Endothelial cell of umbilical vein (primary cell): ENCODE measurements around the gene ATP5ME. TPM values are rescaled to one million over a fixed set of nuclear protein-coding genes. Genes with fewer than 3 reads are reported as not detected.
"Not testable (repeated sequence)": the region's sequence is repeated elsewhere in the genome, so short reads cannot be mapped to it uniquely, and the experiment has no call there.

Source experiments
- BruUV-seq: library from RNA; stranded (reverse); fragments of 400-500 nt; replicated peaks from 2 replicates; lab custom pipeline; 2021; lab: Mats Ljungman, UMichigan
- CTCF ChIA-PET: fragments of 300-600, 350-600 bp; sonication (Branson Sonifier 250); formaldehyde crosslinking; loops from one replicate; lab custom pipeline; 2021; ENCODE audit warnings: antibody characterized with exemption, inconsistent platforms; lab: Charles Lee
- POLR2A ChIA-PET: fragments of 300-600, 350-600 bp; sonication (Branson Sonifier 250); formaldehyde crosslinking; loops from one replicate; lab custom pipeline; 2021; ENCODE audit warnings: antibody characterized with exemption, inconsistent platforms; lab: Charles Lee
- DNase-seq: peaks from one replicate; pipeline ENCODE4 v3.0.0-alpha.2; 2011; ENCODE audit warnings: low read depth, low spot score
- FAIRE-seq: peaks from 2 replicates; lab custom pipeline; 2011; peaks lifted over from hg19 to GRCh38; lab: Jason Lieb, UNC
- H2AFZ ChIP-seq: 2 replicates; pipeline ENCODE4 v1.6.0; 2012; ENCODE audit warnings: low read depth, low read length, control low read depth, inconsistent platforms
- H3K27ac ChIP-seq: 2 replicates; pipeline ENCODE4 v1.5.1; 2011; ENCODE audit warnings: low read depth, mild to moderate bottlenecking, control low read depth, low read length, moderate library complexity; ENCODE audit not compliant: insufficient read depth
- H3K27me3 ChIP-seq, 2 experiments: 2 replicates each; pipeline versions ENCODE4 v1.6.0 to v1.6.1; 2011; ENCODE audit warnings: low read length in 2 of 2, mixed read lengths in 1 of 2; ENCODE audit not compliant: control insufficient read depth in 2 of 2, insufficient read depth in 2 of 2
- H3K36me3 ChIP-seq, 2 experiments: 2 replicates in 1 of 2; 3 replicates in 1 of 2; pipeline ENCODE4 v1.5.1; 2011; ENCODE audit warnings: low read length in 2 of 2, mild to moderate bottlenecking in 1 of 2, moderate library complexity in 1 of 2; ENCODE audit not compliant: control insufficient read depth in 2 of 2, insufficient read depth in 2 of 2; ENCODE audit errors: extremely low read depth in 1 of 2
- H3K4me1 ChIP-seq: 3 replicates; pipeline ENCODE4 v1.5.1; 2011; ENCODE audit warnings: mild to moderate bottlenecking, low read length; ENCODE audit not compliant: control insufficient read depth, insufficient read depth; ENCODE audit errors: extremely low read depth
- H3K4me2 ChIP-seq: 2 replicates; pipeline ENCODE4 v1.6.1; 2011; ENCODE audit warnings: low read length, control low read depth, mixed read lengths; ENCODE audit not compliant: insufficient read depth
- H3K4me3 ChIP-seq, 3 experiments: fragments of 200-600 bp in 1 of 3; sonication (generic), shearing (Covaris generic) in 1 of 3; replicated peaks in 1 of 3; 2 replicates each; pipeline ENCODE4 v1.5.1; 2011 to 2016; ENCODE audit warnings: control low read depth in 3 of 3, low read length in 3 of 3, mild to moderate bottlenecking in 2 of 3, inconsistent platforms in 1 of 3, low read depth in 1 of 3, moderate library complexity in 1 of 3; ENCODE audit not compliant: insufficient read depth in 1 of 3
- H3K79me2 ChIP-seq: 2 replicates; pipeline ENCODE4 v1.6.0; 2012; ENCODE audit warnings: low read length, inconsistent platforms; ENCODE audit not compliant: control insufficient read depth, insufficient read depth
- H3K9ac ChIP-seq: replicated peaks from 2 replicates; pipeline ENCODE3; 2011; ENCODE audit warnings: low read length, control low read depth; ENCODE audit not compliant: insufficient read depth; ENCODE audit errors: extremely low read depth
- H3K9me1 ChIP-seq: replicated peaks from 3 replicates; pipeline ENCODE4 v1.6.0; 2011; ENCODE audit warnings: mild to moderate bottlenecking, low read length; ENCODE audit not compliant: control insufficient read depth, insufficient read depth; ENCODE audit errors: extremely low read depth
- H3K9me3 ChIP-seq: replicated peaks from 2 replicates; pipeline ENCODE4 v1.5.1; 2012; ENCODE audit warnings: low read length, inconsistent platforms; ENCODE audit not compliant: control insufficient read depth, insufficient read depth
- H4K20me1 ChIP-seq: replicated peaks from 2 replicates; pipeline ENCODE3; 2011; ENCODE audit warnings: mild to moderate bottlenecking, low read length; ENCODE audit not compliant: control insufficient read depth, insufficient read depth; ENCODE audit errors: extremely low read depth
- EZH2 ChIP-seq: IDR thresholded peaks from 2 replicates; pipeline ENCODE4 v1.6.1; 2012; ENCODE audit warnings: borderline replicate concordance, low read depth, mild to moderate bottlenecking, moderate library complexity, low read length, inconsistent platforms; ENCODE audit not compliant: severe bottlenecking
- FOS ChIP-seq: IDR thresholded peaks from 2 replicates; pipeline ENCODE4 v1.6.1; 2011; ENCODE audit warnings: mild to moderate bottlenecking, low read length, moderate library complexity, borderline replicate concordance; ENCODE audit not compliant: insufficient read depth
- GATA2 ChIP-seq: IDR thresholded peaks from 2 replicates; pipeline ENCODE4 v1.7.0; 2011; ENCODE audit warnings: low read depth, mild to moderate bottlenecking, moderate library complexity, mixed read lengths, low read length; ENCODE audit not compliant: insufficient read length, insufficient read depth
- JUN ChIP-seq: IDR thresholded peaks from 2 replicates; pipeline ENCODE4 v1.6.1; 2011; ENCODE audit warnings: borderline replicate concordance, low read depth; ENCODE audit not compliant: insufficient read length, insufficient read depth
- MYC ChIP-seq: IDR thresholded peaks from one replicate; pipeline ENCODE4 v1.6.1; 2011; ENCODE audit warnings: mild to moderate bottlenecking, low read depth, low read length
- POLR2A ChIP-seq: IDR thresholded peaks from 2 replicates; pipeline ENCODE4 v1.6.1; 2012; ENCODE audit warnings: low read depth, mild to moderate bottlenecking, control low read depth, low read length
- POLR2AphosphoS5 ChIP-seq: IDR thresholded peaks from 2 replicates; pipeline ENCODE4 v1.6.1; 2012; ENCODE audit warnings: low read depth, mild to moderate bottlenecking, control low read depth, low read length, moderate library complexity; ENCODE audit not compliant: insufficient read depth
- dilution Hi-C: fragments of 300-500 bp; cut with MboI; formaldehyde crosslinking; loops from one replicate; pipeline ENCODE4 v1.15.0; 2019; ENCODE audit warnings: low sequenced_read_pairs; ENCODE audit not compliant: extremely low pct_ligation_motif_present
- intact Hi-C: fragments of 100-400 bp; cut with micrococcal nuclease; formaldehyde crosslinking; loops from one replicate; pipeline ENCODE4 v1.10.0; 2022
- polyA plus RNA-seq, 4 experiments: library from polyadenylated mRNA; depleted of rRNA in 3 of 4; stranded (reverse) in 3 of 4; unstranded in 1 of 4; fragments of >200 nt; gene quantifications; 2 replicates each; pipeline versions ENCODE4 v1.2.1 to v1.2.3, GENCODE V29; 2011 to 2012; ENCODE audit warnings: missing spikeins in 1 of 4
- total RNA-seq: library from RNA; stranded (reverse); gene quantifications from 2 replicates; pipeline ENCODE4 v1.2.3, GENCODE V29; 2021
- TF ChIP-seq, protein P1 (sequence below): IDR thresholded peaks from 2 replicates; pipeline ENCODE4 v1.6.1; 2011; ENCODE audit not compliant: insufficient read depth, insufficient read length
- TF ChIP-seq, protein P2 (sequence below), 2 donors: IDR thresholded peaks; 1 replicate in 1 of 2; 2 replicates in 1 of 2; pipeline ENCODE4 v1.5.1; 2011; ENCODE audit warnings: low read length in 2 of 2, mild to moderate bottlenecking in 2 of 2, moderate library complexity in 2 of 2, control low read depth in 1 of 2, inconsistent platforms in 1 of 2, low read depth in 1 of 2; ENCODE audit not compliant: insufficient read depth in 1 of 2; ENCODE audit errors: extremely low read depth in 1 of 2

ATP5ME gene
- total and polyA plus RNA-seq, 2 donors (not counting 3 experiments of a cell fraction or from before 2014, with no cell fraction given): 303 to 304 TPM

DNA sequence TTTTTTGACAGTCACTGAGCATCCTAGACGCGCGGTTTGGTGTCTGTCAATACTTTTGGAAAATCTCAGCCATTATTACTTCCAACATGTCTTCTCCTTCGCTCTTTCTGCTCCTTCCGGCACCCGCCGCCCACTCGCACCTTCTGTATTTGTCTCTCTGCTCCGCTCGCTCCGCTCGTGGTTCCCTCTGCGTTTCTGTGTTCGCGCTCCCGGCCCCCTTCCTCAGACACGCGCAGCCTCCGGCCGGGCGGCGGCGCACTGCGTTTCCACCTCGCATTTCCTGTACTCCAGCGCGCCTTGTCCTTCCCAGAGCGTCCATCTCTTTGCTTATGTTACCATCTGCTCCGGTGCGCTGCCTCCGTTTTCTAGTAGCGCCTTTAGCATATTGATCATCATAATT, 27.6 kb downstream of the ATP5ME start:
- dilution Hi-C loops: no loop called here
- no peaks in the 10 kb centered on the region for H3K9me1 ChIP-seq

DNA sequence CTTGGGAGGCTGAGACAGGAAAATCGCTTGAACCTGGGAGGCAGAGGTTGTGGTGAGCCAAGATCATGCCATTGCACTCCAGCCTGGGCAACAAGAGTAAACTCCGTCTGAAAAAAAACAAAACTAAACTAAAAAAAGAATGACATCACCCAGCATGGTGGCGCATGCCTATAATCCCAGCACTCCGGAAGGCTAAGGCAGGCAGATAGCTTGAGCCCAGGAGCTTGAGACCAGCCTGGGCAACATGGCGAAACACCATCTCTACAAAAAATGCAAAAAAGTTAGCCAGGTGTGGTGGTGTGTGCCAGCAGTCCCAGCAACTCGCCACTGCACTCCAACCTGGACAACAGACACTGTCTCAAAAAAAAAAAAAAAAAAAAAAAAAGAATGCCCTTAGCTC, 31.7 kb downstream of the ATP5ME start:
- dilution Hi-C loops, H3K36me3 ChIP-seq, H3K79me2 ChIP-seq, CTCF ChIA-PET, BruUV-seq, H3K9me3 ChIP-seq, intact Hi-C loops, H3K9me1 ChIP-seq, H4K20me1 ChIP-seq, H3K27ac ChIP-seq, H3K4me2 ChIP-seq, H3K4me3 ChIP-seq, POLR2A ChIA-PET, H3K9ac ChIP-seq, DNase-seq, H3K4me1 ChIP-seq, FAIRE-seq, H2AFZ ChIP-seq, H3K27me3 ChIP-seq: not testable (repeated sequence)

More for the DNA sequence above, 27.6 kb downstream of the ATP5ME start:
- Histone ChIP-seq H3K4me1 (no peaks in the 10 kb centered on the region), H3K27me3 (no peaks in the 10 kb centered on the region), H3K9me3 (no peaks in the 10 kb centered on the region), H3K4me3 (no peak overlapping the region), H3K79me2 (no peaks in the 10 kb centered on the region), H4K20me1 (no peaks in the 10 kb centered on the region), H3K27ac (no peak overlapping the region), H3K9ac (no peak overlapping the region), H3K4me2 (no peak overlapping the region), H2AFZ (no peak overlapping the region), H3K36me3 (no peaks in the 10 kb centered on the region)
- POLR2A ChIA-PET: no interaction called here
- TF ChIP-seq, protein P1, sequence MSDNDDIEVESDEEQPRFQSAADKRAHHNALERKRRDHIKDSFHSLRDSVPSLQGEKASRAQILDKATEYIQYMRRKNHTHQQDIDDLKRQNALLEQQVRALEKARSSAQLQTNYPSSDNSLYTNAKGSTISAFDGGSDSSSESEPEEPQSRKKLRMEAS: no peak
- TF ChIP-seq POLR2A (no peak), MYC (no peak), POLR2AphosphoS5 (no peak), EZH2 (no peak), GATA2 (no peak), FOS (no peak), JUN (no peak)
- TF ChIP-seq, protein P2, sequence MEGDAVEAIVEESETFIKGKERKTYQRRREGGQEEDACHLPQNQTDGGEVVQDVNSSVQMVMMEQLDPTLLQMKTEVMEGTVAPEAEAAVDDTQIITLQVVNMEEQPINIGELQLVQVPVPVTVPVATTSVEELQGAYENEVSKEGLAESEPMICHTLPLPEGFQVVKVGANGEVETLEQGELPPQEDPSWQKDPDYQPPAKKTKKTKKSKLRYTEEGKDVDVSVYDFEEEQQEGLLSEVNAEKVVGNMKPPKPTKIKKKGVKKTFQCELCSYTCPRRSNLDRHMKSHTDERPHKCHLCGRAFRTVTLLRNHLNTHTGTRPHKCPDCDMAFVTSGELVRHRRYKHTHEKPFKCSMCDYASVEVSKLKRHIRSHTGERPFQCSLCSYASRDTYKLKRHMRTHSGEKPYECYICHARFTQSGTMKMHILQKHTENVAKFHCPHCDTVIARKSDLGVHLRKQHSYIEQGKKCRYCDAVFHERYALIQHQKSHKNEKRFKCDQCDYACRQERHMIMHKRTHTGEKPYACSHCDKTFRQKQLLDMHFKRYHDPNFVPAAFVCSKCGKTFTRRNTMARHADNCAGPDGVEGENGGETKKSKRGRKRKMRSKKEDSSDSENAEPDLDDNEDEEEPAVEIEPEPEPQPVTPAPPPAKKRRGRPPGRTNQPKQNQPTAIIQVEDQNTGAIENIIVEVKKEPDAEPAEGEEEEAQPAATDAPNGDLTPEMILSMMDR (IDR thresholded peaks at IDR 0.05; ENCODE audit: extremely low read depth in 1 of 2, insufficient read depth in 1 of 2, low read depth in 1 of 2, low read length in 2 of 2): no peak
- no TSS peak for BruUV-seq
- FAIRE-seq (no peak), DNase-seq (no peak)
- CTCF ChIA-PET: no interaction called here
- intact Hi-C loops: no loop called here
